Fibroblast of lung (primary cell): ENCODE data around the gene OR1M1. TPM values are rescaled to one million over a fixed set of nuclear protein-coding genes. Genes with fewer than 3 reads are reported as not detected.
A peak's percentile ranks its signal among the peaks of the same experiment; 100 is the strongest.

Experiments used
- DNase-seq, 2 donors: peaks; one replicate each; pipeline versions ENCODE4 v3.0.0 to v3.0.0-alpha.2; 2010; ENCODE audit warnings: low read depth in 2 of 2
- H2AFZ ChIP-seq: 2 replicates; pipeline ENCODE4 v1.5.1; 2012; ENCODE audit warnings: low read length, control low read depth, inconsistent platforms
- H3K27ac ChIP-seq: 2 replicates; pipeline ENCODE4 v1.5.1; 2011; ENCODE audit warnings: low read length, control low read depth; ENCODE audit not compliant: insufficient read depth
- H3K27me3 ChIP-seq: 2 replicates; pipeline ENCODE4 v1.5.1; 2011; ENCODE audit warnings: mild to moderate bottlenecking, low read length; ENCODE audit not compliant: control insufficient read depth, insufficient read depth
- H3K36me3 ChIP-seq: 2 replicates; pipeline ENCODE4 v1.5.1; 2011; ENCODE audit warnings: low read length; ENCODE audit not compliant: control insufficient read depth, insufficient read depth
- H3K4me1 ChIP-seq: 2 replicates; pipeline ENCODE4 v1.5.1; 2011; ENCODE audit warnings: low read length; ENCODE audit not compliant: control insufficient read depth, insufficient read depth; ENCODE audit errors: extremely low read depth
- H3K4me2 ChIP-seq: 2 replicates; pipeline ENCODE4 v1.5.1; 2011; ENCODE audit warnings: low read length, control low read depth; ENCODE audit not compliant: insufficient read depth; ENCODE audit errors: extremely low read depth
- H3K4me3 ChIP-seq, 4 experiments: fragments of 200-600 bp in 1 of 4; sonication (generic) in 1 of 4; replicated peaks in 1 of 4; 2 replicates each; pipeline ENCODE4 v1.5.1; 2011 to 2016; ENCODE audit warnings: low read length in 4 of 4, low read depth in 3 of 4, mild to moderate bottlenecking in 3 of 4, control low read depth in 2 of 4, inconsistent platforms in 1 of 4, mixed read lengths in 1 of 4; ENCODE audit not compliant: insufficient read depth in 1 of 4; ENCODE audit errors: control extremely low read depth in 1 of 4
- H3K79me2 ChIP-seq: 2 replicates; pipeline ENCODE4 v1.5.1; 2012; ENCODE audit warnings: mild to moderate bottlenecking, low read length, inconsistent platforms; ENCODE audit not compliant: control insufficient read depth, insufficient read depth
- H3K9ac ChIP-seq: 2 replicates; pipeline ENCODE4 v1.5.1; 2011; ENCODE audit warnings: mild to moderate bottlenecking, low read length, control low read depth; ENCODE audit not compliant: insufficient read depth
- H3K9me3 ChIP-seq: 2 replicates; pipeline ENCODE4 v1.5.1; 2012; ENCODE audit warnings: low read depth, low read length; ENCODE audit not compliant: control insufficient read depth, insufficient read depth
- H4K20me1 ChIP-seq: 2 replicates; pipeline ENCODE4 v1.5.1; 2011; ENCODE audit warnings: low read length; ENCODE audit not compliant: control insufficient read depth, insufficient read depth; ENCODE audit errors: extremely low read depth
- CTCF ChIP-seq, 2 donors: IDR thresholded peaks in 1 of 2; conservative IDR thresholded peaks in 1 of 2; 1 replicate in 1 of 2; 2 replicates in 1 of 2; pipeline ENCODE4 v1.5.1; 2011 to 2012; ENCODE audit warnings: low read length in 2 of 2, control low read depth in 1 of 2, inconsistent platforms in 1 of 2, low read depth in 1 of 2, mild to moderate bottlenecking in 1 of 2
- EZH2 ChIP-seq: IDR thresholded peaks from 2 replicates; pipeline ENCODE4 v1.5.1; 2012; ENCODE audit warnings: low read length, control low read depth, mild to moderate bottlenecking; ENCODE audit errors: missing control alignments
- polyA plus RNA-seq, 2 donors: library from polyadenylated mRNA; depleted of rRNA in 1 of 2; stranded (reverse) in 1 of 2; unstranded in 1 of 2; fragments of >200 nt; gene quantifications; 2 replicates each; pipeline ENCODE4 v1.2.1, GENCODE V29; 2011 to 2012; ENCODE audit warnings: missing spikeins in 1 of 2
- total RNA-seq: library from RNA; depleted of rRNA; stranded (reverse); fragments of >200 nt; gene quantifications from 2 replicates; pipeline ENCODE4 v1.2.1, GENCODE V29; 2014

OR1M1 gene
- total and polyA plus RNA-seq, 2 donors (not counting 1 experiment from before 2014, with no cell fraction given): not detected

- Histone ChIP-seq H2AFZ (no peak overlapping the region), H4K20me1 (no peaks in the 10 kb centered on the region), H3K27ac (no peak overlapping the region), H3K4me2 (no peak overlapping the region), H3K9ac (no peak overlapping the region), H3K4me1 (no peaks in the 10 kb centered on the region), H3K4me3 (no peak overlapping the region), H3K27me3 (no peaks in the 10 kb centered on the region), H3K79me2 (no peaks in the 10 kb centered on the region), H3K9me3 (no peaks in the 10 kb centered on the region), H3K36me3 (no peaks in the 10 kb centered on the region)
- no peak for TF ChIP-seq CTCF (conservative IDR thresholded peaks at IDR 0.05 in 1 of 2, IDR thresholded peaks at IDR 0.05 in 1 of 2; ENCODE audit: low read depth in 1 of 2, low read length in 2 of 2)
- DNase-seq: no peak
Measured at GRCh38 chr19:9073806-9074205, 13.1 kb upstream of the OR1M1 start.

GRCh38 chr19:9075064-9075949, 11.6 kb upstream of the OR1M1 start:
- Histone ChIP-seq H3K4me3 (no peak overlapping the region), H3K27me3 (no peaks in the 10 kb centered on the region), H3K27ac (no peak overlapping the region), H4K20me1 (no peaks in the 10 kb centered on the region), H3K4me1 (no peaks in the 10 kb centered on the region), H3K36me3 (no peaks in the 10 kb centered on the region), H3K9ac (no peak overlapping the region), H2AFZ (no peak overlapping the region), H3K9me3 (no peaks in the 10 kb centered on the region), H3K4me2 (no peak overlapping the region), H3K79me2 (no peaks in the 10 kb centered on the region)
- TF ChIP-seq CTCF (conservative IDR thresholded peaks at IDR 0.05 in 1 of 2, IDR thresholded peaks at IDR 0.05 in 1 of 2; ENCODE audit: low read depth in 1 of 2, low read length in 2 of 2): no peak
- TF ChIP-seq EZH2: no peak
- peak; percentile 92 to 99 for DNase-seq

GRCh38 chr19:9076901-9077300, 10.0 kb upstream of the OR1M1 start:
- peak in 1 of 2 donors; percentile 20 for DNase-seq
- Histone ChIP-seq H3K9me3 (no peaks in the 10 kb centered on the region), H4K20me1 (no peaks in the 10 kb centered on the region), H3K79me2 (no peaks in the 10 kb centered on the region), H3K27me3 (no peaks in the 10 kb centered on the region), H3K27ac (no peak overlapping the region), H3K36me3 (no peaks in the 10 kb centered on the region), H3K4me2 (no peak overlapping the region), H3K4me3 (no peak overlapping the region), H2AFZ (no peak overlapping the region), H3K9ac (no peak overlapping the region), H3K4me1 (no peaks in the 10 kb centered on the region)
- no peak for TF ChIP-seq CTCF (conservative IDR thresholded peaks at IDR 0.05 in 1 of 2, IDR thresholded peaks at IDR 0.05 in 1 of 2; ENCODE audit: low read depth in 1 of 2, low read length in 2 of 2)
